GM21367 (cell line): ENCODE results near the gene DNAH17.

Experiments
- ATAC-seq: cut with Tn5 transposase; IDR thresholded peaks from one replicate; pipeline ENCODE4 v1.9.1; 2021; ENCODE audit not compliant: unreplicated experiment

The DNAH17 gene

DNA sequence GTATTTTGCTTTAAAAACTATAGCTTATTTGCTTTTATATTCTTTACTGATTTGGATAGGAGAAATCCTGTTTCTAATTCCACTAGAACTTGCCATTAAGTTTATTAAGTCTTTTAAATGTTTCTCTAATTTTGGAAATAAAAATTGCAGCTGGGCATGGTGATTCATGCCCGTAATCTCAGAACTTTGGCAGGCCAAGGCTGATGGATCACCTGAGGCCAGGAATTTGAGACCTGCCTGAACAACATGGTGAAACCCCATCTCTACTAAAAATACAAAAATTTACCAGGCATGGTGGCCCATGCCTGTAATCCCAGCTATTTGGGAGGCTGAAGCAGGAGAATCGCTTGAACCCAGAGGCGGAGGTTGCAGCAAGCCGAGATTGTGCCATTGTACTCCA is 30.7 kb downstream of the DNAH17 start:
- ATAC-seq, result no peak

DNA sequence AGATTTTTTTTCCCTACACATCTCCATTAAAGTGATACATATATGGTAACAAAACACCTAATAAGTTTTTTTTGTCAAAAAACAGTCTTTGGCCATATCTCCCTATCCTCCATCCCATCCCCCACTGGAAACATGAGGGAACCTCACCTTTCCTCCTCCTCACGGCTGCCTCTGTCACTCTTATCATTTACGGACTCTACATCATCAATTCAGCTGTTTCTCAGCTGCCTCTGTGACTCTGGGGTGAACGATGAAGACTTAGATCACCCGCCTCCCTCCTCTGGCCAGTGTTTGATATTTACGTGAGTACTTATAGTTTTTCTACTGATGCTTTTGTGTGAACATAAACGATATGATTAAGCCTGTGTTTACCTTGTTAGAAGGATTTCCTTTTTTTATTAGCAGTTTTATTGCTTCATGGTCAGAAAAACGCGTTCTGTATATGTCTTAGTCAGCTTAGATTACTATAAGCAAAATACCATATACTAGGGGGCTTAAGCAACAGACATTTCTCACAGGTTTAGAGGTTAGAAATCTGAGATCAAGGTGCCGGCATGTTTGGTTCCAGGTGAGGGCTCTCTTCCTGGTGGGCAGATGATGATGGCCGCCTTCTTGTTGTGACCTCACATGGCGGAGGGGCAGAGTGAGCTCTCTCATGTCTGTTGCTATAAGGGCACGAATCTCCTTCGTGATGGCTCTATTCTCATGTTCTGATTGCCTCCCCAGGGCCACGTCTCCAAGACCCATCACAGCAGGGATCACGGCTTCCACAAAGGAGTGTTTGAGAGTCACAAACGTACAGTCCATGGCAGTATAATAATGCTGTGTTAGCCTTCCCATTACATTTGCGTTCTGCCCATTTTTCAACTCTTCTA is 32.1 kb downstream of the DNAH17 start:
- no peak for ATAC-seq

DNA sequence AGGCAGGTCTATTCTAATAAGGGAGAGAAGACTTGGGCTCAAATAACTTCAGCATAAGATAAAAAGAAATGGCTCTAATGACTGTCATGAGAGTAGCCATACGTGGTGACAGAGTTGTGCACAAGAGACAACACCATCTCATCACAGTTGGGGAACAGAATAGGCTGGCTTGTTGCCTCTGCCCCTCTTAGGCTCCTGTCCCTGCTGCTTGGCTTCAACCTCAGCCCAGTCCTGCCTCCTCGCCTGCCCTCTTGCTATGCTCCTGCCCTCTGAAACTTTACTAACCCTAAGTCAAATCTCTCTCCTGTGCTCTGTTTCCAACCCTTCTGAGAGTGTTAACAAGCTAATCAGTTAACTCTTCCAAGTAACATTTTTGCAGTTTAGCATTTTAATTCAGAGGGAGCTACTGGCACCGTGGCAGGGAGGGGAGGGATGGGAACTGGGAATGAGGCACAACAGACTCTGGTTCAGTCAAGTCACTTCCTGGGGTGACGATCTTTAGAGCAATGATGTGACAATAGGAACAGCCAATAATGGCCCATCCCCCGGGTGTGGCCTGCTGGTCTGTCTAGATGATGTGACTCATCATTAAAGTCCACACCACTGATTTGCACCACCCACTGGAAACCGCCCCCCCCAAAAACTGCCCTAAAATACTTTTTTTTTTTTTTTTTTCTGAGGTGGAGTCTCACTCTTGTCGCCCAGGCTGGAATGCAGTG is 35.5 kb downstream of the DNAH17 start:
- no peak for ATAC-seq

DNA sequence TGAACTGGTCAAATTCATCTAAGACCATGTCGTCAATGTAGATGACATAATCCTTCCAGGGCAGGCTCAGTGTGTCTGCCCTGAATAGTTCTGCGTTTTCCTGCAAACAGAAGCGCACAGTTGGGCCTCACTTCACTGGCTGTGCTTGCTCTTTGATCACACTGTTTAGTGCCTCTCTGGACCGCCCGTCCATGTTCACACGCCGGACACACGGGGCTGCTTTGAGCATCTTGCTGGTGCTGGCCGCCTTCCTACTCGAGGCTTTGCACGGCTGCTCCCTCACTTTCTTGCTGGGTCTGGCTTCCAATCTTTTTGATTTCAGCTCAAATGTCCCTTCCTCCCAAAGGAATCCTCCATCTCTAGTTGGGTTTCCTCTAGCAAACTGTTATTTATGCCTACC is 37.4 kb downstream of the DNAH17 start:
- ATAC-seq, result no peak

DNA sequence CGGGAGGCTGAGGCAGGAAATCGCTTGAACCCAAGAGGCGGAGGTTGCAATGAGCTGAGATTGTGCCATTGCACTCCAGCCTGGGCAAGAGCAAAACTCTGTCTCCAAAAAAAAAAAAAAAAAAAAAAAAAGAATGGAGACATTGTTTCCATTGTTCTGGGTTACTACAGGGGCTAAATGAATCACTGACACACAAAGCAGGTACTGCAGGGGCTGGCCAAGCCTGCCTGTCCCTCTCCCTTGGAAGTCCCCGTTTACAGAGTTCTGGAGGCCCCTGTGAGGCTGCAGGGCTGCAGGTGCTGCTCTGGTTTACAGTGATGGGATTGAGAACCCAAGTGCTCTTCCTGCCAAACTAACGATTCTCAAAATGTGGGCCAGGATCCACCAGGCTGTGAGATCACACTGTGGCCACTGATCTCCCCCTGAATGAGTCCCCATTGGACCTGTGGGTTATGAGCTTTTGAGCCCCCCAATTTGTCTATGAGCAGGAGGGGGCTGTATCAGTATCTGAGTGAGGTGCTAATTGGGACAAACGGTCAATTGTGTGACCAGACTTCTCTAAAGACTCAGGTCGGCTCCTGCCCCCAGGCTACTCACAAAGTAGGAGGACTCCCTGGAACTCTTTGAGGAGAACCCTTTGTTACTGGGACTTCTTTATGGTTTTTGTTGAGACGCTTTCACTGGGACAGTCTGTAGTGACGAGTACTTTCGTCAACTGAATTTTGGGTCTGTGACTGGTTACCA is 39.0 kb downstream of the DNAH17 start:
- ATAC-seq, result no peak

DNA sequence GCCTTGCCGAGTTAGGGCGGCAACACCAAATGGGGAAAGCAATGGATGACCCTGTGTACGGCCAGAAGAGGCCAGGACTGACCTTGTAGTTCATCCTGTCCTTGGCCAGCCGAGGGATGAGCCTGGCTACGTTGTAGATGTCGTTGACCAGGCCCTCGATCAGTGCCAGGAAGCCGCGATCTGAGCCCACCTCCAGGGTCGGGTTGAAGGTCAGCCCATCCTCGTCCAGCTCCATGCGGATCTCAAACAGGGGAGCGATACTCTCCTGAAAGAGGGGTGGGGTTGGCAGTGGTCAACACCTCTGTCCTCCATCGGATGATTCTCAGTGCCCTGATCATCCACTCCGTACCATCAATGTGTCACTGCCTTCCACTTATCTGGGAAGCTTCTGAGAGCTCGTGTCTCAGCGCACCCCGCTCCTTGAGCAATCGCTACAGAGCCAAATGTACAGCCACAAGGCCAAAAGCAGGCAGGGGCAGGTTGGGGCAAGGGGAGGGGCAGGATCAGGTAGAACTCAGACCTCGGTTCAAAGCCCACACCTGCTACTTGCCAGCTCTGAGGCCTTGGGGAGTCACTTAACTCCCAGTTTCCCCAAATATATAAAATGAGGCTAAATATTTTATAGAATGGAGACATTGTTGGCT is 39.9 kb downstream of the DNAH17 start:
- ATAC-seq, result no peak

DNA sequence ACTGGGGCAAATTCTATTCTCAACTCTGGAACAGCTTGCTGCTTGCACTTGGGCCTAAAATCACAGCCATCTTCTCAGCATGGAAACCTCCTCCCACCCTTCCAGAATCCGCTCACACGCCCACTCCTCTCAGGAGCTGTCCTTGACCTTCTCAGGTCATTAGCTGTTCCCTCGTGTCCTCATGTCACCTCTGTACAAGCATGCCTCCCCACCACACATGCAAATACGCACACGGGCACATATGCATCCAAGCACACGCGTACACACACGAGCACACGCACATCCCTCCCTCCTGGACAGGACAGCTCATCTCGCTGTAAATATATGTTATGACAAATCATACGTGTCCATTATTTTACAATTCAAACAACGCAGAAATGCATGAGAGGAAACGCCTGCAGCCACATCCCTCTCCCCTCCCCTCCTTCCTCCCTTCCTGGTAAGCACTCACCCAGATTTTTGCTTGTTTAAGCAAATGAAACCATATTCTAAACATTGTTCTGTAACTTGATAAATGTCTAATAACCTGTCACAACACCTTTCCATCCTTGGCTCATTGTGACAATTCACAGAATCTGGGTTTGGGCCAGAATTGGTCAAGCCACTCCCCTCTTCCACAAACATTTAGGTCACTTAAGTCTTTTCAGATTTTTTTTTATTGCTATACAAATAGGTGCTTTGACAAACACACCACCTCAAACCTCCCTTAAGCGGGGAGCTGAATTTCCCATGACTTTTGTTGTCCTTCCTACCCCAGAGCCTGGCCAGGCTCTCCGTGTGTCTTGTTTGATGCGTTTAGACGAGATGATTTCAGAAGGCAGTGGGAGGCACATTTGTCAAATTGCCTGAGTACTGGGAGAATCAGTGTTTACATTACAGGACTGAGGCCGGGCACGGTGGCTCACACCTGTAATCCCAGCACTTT is 41.7 kb downstream of the DNAH17 start:
- ATAC-seq, result no peak

DNA sequence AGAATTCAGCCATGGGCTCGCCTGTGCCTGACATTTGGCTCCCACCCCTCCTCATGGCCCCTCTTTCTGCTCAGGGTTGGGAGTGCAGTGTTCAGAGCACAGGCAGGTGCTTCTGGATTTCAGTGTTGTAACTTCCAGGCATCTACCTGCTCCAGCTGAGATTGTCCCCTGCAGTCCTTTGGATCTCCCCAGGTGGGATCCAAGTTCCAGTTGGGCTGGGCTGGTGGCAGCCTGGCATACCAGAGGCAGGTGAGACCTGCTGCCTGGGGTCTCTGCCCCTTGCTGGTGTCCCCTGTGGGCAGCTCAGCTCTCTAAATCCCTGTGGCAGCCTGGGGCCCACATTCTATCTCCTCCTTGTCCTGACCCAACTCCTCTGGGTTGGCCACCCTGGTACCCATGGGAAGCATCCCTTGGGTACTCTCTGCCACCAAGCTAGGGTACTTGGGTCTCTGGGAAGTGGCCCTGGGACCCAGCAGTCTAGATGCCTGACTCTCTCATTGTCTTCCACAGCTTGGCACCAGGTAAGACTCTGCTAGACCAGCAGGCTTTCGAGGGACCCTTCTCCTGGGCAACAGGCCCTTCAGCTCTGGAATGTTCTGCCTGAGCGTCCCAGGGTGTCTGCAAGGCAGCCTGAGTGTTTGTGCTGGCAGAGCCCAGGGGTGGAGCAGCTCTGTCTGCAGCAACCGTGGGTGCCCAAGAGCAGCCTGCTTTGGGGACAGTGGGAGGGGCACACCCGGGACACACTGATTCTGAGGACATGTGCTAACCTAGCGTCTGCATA is 42.5 kb downstream of the DNAH17 start:
- ATAC-seq, result no peak

DNA sequence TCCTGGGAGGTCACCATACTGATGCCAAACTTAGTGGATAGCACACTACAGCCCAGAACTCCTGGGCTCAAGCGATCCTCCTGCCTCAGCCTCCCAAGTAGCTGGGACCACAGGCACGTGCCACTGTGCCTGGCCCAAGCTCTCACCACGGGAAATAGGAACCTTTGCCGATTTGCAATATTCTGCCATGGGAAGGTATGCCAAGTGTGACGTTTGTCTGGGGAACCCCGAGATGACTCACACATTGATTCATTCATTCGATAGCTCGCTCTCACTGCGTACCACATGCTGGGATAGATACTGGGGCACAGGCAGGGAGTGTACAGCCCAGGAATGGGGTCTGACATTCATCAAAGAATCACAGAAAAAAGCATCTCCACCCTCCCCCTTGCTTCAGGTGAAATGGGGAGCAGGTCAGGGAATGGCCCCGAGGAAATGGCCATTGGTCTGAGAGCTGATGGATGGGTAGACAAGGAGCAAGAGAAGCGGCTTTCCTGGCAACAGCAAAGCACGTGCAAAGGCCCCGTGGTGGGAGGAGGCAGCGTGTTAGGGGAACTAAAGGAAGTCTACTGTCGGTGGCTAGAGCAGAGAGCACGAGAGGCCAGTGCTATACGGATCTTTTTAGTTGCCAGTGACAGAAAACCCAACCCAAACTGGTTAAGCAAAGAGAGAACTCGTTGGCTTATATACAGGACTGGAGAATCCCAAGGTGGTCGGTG is 44.1 kb downstream of the DNAH17 start:
- ATAC-seq, result no peak

DNA sequence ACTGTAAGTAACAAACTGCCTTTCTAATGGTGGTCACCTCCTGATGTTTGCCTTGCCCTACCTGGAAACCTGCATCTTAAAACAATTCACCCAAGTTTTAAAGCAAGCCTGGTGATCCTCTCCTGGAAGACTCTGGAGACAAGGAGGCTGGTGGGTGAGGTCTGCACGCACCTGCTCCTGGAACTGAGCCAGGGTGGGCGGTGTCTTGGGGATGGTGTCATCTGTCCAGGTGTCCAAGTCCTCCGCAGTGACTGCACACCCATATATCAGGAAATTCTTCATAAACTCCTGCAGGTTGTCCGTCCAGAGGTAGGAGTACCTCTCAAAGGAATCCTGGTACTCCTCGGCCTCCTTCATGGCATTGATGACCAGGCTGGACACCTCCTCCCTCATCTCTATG is 44.9 kb downstream of the DNAH17 start:
- no peak for ATAC-seq

DNA sequence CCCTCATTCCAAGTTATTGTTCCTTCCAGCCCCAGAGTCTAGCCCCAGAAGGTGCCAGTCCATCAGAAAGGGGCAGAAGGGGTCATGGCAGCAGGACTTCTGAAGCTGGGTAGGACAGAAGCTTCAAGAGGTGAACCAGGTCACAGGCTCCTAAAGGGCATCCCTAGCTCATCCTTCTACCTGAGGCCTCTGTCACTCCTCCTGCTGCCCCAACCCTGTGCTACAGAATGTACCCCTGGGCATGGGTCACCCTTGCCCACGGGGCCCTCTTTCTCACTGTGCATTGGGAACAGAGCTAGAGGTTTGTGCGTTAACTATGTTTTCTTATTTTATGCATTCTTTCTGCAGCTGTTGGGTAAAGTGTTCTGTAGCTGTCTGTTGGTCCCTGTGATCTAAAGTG is 46.5 kb downstream of the DNAH17 start:
- no peak for ATAC-seq

DNA sequence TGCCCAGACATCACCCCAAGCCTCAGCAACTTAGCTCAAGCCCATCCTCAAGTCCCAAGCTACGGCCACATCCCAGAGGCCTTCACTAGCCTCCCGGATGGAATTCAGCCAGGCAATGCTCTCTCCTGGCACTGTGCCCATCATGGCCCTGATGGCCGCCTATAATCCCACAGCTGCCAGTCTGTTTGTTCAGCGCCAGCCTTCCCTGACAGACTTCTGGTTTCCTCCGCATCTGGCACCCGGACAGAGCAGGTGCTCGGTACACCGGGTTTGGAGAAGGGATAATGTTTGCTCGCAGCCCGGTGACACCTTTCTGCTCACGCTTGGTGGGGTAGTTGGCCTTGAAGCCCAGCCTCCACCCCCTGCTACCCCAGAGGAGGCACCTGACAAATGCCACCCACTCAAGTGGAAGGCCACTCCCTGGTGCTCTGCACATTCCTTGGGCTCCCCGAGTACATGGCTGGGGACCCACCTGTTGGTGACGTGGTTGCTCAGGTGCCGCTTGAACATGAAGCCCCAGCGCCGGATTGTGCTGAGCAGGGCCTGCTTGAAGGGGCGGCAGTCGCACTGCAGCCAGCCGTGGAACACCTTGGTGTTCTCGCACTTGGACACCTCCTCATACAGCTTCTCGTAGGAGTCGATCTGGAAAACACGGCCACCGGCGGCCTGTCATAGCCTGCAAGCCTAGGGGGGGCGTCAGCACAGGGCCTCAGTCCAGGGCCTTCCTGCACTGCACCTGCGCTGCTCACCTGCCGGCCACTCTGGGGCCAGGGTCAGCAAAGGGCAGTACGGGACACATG is 47.1 kb downstream of the DNAH17 start:
- ATAC-seq, result no peak

DNA sequence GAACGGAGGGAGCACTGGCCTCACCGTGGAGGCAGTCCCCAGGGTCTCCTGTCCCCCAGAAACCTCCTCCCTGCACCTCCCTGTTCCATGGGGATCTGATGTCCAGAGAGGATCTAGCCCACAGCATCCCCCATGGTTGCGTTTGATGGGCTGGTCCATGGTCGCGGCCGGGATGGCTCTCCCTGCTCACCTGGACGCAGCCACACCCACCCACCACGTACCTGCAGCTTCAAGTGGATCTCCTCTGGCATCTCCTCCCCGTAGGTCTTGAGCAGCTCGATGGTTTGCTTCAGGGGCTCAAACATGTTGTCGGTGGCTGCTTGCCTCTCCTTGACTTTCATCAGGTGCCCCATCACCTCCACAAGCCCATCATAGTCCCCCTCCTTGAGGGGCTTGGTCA is 47.9 kb downstream of the DNAH17 start:
- ATAC-seq, result no peak

DNA sequence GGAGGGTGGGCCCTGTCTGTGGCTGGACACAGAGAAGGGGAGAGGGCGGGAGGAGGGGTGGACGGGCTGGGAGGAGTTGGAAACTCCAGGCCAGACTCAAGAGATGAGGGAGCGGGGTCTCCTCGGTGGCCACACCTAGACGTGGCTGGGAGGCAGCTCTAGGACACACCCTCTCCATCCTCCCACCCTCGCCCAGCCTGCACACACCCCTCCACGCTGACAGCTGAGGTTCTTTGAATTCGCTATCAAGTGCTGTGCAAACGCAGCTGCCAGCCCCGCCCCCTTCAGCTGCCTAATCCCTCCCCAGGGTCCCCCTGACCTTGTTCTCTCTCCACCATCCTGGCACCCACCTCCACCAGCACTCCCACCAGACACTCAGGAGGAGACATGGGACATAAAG is 48.7 kb downstream of the DNAH17 start:
- no peak for ATAC-seq

DNA sequence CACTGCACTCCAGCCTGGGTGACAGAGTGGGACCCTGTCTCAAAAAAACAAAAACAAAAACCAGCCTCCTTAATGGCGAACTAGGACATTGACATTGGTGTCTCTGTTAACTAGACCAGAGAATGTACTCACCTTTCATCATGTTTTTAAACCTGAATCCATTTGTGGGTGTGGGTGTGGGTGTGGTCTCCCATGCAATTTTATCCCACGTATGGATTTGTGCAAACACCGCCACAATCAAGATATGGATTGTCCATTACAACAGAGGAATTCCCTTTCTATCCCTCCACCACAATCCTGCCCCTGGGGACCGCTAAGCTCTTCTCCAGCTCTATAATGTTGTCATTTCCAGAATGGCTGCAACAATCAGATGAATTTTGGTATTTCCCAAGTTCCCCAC is 49.9 kb downstream of the DNAH17 start:
- ATAC-seq, result no peak

DNA sequence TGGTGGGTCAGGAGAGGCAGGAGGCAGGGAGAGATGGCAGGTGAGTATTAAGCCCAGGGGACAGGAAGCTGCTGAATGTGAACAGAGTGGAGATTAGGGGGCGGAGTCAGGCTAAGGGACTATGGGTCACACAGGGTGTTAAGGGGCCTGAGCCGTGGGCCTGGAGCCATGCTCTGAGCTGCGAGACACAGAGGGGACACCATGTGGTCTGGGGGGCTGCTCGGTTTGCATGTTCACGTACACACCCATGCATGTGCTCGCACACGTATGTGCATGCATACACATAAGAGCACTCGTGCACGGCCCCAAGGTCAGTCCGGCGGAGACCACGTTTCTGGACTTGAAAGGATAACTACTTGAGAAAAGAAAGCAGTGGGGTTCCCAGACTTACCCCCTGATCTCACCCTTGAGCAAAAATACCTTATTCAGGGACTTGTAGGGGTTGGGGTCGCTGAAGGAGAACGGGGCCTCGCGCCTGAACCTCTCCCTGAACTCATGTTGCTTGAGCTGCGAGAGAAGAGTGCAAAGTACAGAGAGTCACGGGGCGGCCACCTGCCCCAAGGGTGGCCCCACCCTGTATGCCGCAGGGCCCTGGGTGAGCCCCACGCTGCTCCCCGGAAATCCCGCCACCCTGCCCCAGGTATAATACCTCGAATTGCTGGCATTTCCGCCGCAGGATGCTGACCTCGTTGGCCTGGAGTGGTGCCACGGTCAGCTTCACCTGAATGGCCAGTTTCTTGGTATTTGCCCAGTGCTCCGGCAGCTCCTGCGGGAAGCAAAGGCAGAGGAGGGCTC is 50.8 kb downstream of the DNAH17 start:
- ATAC-seq, result no peak

DNA sequence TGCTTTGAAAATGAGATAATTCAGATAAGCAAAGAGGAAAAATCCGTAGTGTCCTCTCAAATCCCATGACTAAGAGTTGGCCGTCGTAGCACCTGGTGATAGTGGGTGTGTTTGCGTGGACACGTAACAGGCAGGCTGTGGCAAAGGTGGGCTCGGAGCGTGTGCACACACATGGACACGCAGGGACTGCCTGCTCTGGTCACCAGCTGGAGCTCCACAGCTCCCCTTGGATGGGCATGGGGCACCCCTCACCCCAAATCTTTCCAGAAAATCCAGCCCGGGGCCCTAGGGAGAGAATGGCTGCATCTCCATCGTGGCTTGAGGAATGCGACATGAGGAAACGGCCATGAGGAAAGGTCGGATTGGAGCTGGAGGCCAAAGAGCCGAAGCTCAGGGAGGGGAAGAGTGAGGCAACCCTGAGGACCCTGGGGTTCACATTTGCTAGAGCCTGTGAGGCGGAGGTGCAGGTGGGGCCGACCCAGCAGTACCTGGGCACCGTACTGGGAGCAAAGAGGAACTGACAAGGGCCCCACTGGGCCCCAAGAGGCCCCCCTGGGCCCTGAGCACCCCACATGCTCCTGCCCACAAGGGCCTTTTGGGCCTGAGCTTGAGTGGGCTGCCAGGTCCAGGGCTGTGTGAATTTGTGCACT is 51.6 kb downstream of the DNAH17 start:
- ATAC-seq, result no peak
